ENCODE data around the gene NAV2.
A peak's percentile ranks its signal among the peaks of the same experiment; 100 is the strongest.
"Not testable (repeated sequence)": the region's sequence is repeated elsewhere in the genome, so short reads cannot be mapped to it uniquely, and the experiment has no call there.

The NAV2 gene

DNA sequence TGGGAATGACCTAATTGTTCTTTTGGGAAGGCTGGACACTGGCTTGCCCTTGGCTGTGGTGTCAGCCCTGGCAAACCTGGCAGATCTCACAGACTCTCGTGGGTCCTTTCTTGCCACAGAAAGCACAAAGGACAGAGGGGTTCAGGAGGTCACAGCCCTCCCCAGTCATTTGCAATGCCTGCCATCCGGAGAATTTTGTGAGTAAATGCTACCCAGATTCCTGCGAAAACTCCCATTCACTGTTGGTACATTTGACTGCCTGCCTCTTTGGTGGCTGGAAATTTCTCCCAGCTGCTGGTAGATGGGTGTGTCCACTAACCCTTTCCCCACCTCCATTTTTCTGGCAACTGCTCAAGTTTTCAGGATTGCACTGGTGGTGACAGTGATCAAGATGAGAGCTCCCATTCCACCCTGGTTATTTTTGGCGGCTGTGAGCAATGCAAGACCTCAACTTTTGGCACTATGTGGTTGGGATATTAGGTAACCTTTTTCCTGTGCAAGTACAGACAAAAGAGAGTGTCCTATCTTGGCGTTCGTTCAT is 155.7 kb downstream of the NAV2 start:
- peak; percentile 55 for DNase-seq (ENCODE audit: low read depth)

DNA sequence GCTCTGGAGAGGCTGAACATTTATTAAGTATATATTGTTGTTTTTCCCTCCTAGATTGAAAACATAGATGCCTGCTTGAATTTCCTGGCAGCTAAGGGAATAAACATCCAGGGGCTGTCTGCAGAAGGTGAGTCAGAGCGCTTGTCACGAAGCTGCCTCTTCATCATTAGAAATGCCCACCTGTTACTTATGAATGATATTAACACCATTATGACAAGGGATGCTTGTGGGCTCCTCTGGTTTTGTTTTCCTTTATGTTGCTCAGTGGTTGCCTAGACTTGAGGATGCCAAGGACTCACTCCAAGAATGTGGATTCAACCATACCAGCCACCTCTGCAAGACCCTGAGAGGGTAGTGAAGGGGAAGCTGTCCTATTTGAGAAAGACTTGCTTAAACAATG is 156.2 kb downstream of the NAV2 start:
- DNase-seq (ENCODE audit: low read depth): no peak

DNA sequence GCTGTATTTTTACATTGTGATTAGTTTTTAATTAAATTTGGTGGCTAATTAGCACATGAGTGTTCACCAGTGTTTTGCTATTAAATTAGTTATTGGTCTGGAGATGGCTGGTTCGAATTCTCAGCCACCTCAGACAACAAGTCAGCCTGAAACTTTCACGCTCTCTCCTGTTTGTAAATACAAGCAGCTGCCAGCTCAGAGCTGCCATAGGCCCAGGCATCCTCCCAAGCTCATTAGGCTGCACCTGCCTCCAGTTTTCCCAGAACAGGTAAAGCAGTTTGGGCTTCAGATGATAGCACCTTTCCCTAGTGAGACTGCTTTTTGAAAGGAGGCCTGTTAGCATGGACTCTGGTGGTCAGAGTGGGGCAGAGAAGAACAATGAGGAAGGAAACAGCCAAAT is 156.8 kb downstream of the NAV2 start:
- DNase-seq (ENCODE audit: low read depth): no peak

DNA sequence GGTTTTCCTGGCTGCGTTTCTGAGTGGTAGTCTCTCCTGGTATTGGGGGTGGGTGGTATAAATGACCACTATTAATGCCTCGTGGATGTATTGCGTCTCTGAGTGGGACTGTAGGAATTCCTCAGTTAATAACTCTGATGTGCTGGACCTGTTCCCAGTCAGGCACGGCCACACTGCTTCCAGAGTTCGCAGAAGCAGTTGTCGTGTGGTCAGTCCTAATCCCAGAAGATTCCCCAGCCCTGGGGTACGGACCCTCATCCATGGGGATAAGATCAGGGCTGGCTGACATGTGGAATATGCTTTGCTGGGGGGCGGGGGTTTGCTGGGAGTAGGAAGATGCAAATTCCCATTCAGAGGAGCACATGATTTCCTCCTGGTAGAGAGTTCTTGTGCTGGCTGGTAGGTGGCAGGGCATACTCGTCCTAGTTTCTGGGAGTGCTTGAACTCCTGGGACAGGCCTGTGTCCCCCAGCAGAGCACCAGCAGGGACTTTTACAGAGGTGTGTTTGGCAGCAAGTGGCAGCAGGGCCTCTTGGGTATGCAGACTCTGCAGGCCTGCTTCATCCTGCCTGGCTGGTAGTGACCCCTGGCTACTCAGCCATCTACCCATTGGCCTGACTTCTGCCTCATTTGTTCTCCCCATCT is 157.4 kb downstream of the NAV2 start:
- no peak for DNase-seq (ENCODE audit: low read depth)

DNA sequence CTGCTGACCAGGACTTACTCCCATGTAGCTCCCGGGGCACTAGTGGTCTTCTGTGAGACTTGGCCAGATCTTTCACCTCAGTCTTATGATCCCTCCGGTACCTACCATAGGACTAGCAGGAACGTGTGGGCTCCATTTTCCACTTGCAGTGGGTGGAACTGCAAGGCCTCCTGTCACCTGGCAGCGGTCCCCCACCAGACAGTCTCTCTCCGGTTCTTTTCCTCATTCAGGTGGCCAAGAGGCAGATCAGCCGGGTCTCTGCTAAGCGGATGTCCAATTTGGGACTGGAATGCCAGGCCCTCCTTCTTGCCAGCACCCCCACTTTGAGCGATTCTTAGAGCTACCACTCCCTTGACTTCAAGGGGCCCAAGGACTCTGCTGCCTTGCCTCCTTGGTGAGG is 158.9 kb downstream of the NAV2 start:
- DNase-seq (ENCODE audit: low read depth): no peak

DNA sequence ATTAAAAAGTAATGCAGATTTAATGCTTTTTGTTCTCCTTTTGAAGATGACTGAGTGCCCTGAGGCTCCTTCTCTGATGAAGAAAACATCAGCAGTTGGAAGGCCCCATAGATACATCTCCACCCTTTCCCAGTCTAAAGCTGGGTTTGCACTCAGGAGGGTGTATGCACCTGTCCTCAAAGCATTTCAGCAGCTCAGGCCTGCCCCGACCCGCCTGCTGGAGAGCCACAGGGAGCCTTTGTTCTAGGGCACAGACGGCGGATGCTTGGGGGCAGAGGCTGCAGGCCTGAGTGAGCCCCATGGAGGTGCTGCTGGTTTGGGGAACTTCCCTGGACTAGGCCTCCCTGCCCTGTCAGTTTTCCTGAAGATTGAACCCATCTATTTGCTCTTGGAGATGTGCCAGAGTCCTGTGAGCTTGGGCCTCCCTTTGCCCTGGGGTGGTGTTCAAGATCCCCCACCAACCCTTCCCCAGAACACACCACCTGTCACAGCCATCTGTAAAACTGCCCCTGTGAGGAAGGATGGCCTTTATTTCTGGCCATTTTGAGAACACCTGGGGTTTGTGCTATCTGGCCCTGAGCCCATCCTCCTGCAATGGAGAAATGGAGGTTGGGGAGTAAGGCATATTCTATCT is 160.0 kb downstream of the NAV2 start:
- no peak for DNase-seq (ENCODE audit: low read depth)

DNA sequence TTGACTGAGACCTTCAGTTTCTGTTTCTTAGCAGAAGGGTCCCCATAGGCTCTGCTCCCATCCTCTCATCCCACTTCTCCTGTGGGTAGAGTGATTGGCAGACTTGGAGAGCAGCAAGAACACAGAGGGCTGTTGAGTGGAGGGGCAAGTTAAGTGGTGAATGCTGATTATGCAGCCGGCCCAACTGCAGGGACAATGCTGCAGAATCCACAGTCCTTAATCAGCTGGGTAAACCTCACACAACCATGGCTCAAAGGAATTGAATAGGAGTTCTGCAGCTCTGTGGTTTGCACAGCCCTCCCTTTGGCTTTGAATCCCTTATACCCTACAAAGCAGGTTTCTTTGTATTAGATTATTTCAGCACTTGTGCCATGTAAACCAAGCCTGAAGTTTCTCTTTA is 161.1 kb downstream of the NAV2 start:
- DNase-seq (ENCODE audit: low read depth): no peak

DNA sequence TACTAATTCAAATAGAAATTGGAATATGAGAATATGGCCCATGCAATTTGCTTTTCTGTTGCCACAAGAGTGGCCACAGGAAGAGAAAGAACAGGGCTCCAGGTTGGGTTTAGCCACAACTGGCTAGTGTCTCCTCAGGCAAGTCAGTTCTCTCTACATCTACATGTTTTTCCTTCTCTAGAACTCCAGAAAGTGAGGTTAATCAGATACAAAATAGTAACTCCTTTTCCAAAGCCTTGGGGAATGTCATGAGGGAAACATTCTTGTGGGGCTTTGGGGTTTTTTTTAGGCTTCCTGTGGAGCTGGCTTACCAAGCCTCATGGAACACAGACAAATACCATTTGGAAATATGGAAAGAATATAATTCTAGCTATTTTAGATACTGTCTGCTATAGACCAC is 161.6 kb downstream of the NAV2 start:
- no peak for DNase-seq (ENCODE audit: low read depth)

DNA sequence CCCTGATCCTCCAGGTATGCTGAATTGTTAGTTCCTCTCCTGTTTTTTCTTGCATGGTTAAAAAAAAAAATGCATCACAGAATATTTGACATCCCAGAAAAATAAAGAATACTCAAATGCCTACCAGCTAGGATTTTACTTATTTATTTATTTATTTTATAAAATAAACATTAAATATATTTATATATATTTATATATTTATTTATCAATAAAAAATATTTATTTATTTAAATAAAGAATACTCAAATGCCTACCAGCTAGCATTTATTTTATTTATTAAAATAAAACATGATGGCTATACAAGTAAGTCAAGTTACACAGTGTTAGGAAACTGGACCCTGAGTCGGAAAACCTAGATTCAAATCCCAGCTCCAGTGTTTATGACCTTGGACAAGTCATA is 164.1 kb downstream of the NAV2 start:
- DNase-seq (ENCODE audit: low read depth): no peak

DNA sequence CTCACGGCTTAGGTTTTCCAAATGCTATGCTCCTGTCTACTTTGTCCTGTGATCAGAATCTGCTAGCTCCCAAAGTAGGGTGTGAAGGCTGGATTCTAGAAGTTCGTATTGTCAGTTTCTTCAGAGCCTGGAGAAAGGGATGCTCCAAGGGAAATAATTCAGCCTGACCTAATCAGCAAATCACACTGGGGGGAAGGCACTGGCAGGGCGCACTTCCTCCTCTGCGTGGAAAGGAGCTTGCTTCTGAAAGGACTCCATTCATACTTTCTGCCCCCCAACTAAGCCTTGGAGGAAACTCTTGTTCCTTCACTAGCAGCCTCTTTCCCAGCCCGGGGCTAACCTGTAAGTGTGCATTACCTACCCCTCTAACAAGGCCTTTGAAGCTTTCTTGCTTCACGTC is 165.9 kb downstream of the NAV2 start:
- DNase-seq (ENCODE audit: low read depth): no peak

DNA sequence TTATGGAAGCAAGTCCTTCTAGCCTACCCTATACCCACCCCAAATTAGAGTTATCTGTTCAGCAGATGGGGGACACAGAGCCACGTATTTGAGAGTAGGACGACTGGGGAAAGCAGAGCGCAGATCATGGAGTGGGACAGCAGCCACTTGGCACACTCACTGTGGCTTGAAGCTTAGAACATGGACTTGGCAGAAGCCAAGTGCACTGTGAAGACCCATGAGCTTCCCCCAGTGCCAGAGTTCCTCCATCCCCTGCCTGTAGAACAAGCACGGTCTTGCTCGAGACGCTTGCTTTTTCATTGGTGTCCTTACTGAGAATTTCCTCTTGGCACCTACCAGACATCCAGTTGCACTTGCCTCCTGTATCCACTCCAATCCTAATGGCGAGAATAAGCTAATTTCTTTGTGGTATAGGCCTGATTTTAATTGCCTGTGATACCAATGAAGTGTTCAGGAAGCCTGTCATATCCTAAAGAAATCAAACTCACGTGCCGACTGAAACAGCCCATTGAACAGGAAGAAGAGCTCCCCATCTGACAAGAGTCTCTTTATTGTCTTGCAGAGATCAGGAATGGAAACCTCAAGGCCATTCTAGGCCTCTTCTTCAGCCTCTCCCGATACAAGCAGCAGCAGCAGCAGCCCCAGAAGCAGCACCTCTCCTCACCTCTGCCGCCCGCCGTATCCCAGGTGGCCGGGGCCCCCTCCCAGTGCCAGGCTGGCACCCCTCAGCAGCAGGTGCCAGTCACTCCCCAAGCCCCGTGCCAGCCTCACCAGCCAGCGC is 166.9 kb downstream of the NAV2 start:
- no peak for DNase-seq (ENCODE audit: low read depth)

DNA sequence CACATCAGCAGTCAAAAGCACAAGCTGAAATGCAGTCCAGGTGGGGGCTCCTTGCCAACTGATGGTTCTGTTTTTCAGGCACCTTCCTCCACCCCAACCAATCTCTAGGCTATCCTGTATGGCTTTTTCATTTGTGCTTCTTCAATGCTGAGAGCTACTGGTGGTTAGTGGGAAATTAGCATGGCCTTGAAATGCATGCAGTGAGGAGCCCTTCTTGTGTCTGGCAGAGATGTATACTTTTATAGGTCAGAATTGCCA is 167.4 kb downstream of the NAV2 start:
- no peak for DNase-seq (ENCODE audit: low read depth)

DNA sequence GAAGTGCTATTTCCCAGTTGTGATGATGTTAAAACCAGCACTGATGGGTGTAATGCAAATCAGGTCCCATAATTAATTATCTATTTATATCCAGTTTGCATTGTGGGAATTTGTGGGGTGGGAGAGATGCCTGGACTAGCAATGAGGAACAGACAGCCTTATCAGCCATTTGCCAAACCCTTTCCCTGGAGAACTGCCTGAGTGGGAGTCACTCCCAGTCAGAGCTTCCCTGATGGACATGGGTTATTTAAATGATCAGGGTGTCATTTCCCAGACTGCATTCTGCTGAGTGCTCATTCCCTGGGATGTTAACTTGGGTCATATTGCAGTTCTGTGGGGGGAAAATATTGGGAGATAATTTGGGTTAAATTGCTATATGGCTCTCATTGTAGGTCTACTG is 168.5 kb downstream of the NAV2 start:
- DNase-seq (ENCODE audit: low read depth): no peak

DNA sequence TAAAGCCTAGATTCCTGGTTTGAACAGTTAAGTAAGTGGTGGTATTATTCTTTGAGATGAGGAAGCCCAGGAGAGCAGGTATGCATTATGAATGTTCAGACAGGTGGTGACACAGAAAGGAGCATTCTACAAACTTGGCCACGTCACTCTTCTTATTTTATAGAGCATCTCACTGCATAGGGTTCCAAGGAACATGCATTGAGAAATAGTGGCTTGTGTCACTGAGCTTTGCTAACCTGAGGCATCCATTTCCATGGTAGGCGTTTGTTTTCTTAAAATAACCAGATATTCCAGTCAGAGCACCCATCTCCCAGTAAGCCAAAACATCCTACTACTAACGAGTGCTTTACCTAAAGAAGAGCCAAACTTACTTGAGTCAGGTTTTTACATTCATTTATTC is 169.7 kb downstream of the NAV2 start:
- DNase-seq (ENCODE audit: low read depth): no peak

DNA sequence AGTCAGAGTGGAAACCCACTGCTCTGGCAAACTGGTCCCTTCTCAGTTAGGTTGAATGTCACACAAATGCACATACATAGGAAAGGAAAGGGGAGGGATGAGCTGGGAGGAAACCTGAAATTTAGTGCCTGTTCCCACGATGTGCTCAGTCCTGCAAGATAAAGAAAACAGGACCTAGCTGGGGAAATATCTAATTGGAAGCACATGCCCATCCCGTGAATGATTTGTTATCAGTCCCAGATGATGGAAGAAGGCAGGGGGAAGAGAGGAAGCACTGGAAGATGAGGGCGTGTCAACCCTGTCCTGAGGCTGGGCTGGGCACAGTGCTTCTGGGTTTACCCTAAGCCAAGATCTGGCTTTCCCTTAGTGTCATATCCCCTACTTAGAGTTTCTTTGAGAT is 173.9 kb downstream of the NAV2 start:
- no peak for DNase-seq (ENCODE audit: low read depth)

DNA sequence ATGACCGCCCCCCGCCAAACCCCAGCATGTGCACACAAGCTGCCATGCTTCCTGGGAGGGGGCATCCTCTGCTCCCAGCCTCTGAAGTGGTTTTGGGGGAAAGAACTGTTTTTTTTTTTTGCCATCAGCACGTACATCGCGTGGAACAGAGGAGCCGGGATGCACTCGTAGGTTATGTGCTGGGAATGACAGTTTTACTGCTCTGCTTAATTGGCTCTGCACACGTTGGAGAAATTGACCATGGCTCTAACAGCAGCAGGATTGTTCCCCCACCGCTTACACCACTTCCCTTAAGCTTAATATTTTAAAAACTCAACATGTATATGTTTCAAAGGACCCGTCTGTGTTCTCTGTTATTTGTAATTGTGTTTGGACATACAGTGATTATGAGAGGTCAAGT is 175.2 kb downstream of the NAV2 start:
- no peak for DNase-seq (ENCODE audit: low read depth)

DNA sequence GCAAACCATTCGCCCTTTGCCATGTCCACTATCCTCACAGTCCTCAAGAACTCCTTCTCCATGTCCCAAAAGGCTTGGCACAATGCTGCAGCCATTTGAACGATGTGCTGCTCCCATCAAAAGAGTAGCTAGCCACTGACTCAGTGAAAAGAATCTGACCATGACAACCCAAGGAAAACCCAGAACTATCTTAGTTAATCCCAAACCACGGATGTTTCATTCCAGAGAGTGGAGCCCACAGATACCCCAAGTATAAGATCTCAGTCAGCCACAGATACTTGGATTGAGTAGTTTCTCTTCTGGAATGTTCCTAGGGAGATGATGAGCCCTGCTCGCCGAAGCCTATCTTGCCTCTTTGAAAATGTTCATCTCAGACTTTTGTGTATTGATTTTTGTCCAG is 176.9 kb downstream of the NAV2 start:
- peak; percentile 53 for DNase-seq (ENCODE audit: low read depth)

DNA sequence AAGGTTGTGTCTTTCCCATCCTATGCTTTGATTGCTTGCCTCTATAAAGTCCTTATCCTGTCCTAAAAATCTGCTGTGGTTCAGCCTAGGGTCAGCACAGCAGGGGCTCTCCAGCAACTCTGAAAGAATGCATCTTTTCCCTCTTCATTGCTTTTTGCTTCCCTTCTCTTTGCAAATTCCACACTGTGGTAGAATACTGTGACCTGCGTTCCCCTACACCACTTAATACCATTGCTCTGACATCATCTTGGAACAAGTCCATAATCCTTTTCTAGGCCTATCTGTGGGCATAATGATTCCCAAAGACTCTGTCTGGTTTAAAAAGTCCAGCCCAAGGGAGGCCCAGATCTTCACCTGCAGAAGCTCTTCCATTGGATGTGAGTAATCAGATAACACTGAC is 177.7 kb downstream of the NAV2 start:
- peak; percentile 92 for DNase-seq (ENCODE audit: low read depth)

DNA sequence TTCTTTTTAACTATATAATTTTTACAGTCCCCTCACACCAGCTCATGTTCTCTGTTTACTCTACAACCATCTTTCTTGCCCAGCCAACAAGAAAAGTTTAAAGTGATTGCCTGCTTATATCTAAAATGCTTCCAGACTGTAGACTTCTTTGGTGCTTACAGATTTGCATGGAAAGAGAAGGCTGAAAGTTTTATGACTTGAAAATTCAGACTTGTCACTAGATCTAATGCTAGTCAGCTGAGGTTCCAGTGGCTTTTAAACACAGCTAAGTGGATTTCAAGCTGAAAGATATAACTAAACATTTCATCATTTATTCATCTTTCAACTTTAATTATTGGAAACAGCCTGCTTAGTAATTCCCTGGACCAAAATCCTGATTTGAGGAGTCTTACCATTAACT is 178.4 kb downstream of the NAV2 start:
- no peak for DNase-seq (ENCODE audit: low read depth)

DNA sequence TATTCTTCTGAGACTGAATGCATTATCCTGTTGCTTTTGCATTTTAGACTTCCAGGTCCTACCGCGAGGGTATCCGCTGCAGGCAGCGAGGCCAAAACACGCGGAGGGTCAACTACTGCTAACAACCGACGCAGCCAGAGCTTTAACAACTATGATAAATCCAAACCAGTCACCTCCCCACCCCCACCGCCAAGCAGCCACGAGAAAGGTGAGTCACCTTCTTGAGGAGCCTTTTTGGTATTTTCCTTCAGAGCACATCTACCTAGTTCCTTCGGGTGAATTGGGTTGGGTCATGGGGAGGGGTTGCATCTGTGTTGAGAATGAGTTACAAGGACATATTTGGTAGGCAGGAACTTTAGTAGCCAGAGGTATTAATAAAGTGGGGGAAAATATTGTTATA is 179.8 kb downstream of the NAV2 start:
- DNase-seq (ENCODE audit: low read depth): no peak

DNA sequence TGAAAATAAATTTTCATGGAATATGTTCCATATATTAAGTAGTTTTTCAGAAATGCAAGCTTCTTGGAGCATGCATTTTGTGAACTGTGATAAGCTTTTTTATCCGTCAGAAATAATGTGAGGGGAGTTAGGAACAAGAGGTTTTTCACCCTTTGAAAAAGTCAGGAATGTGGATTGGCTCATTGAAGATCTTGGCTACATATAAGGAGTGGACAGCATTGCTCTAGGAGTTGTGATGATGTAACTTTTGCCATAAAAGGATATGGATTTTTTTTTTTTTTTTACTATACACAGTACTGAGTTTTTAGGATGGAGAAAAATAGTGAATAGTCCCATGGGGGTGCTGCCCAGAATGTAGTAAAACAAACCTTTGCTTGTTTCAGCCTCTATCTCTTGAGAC is 180.2 kb downstream of the NAV2 start:
- no peak for DNase-seq (ENCODE audit: low read depth)

DNA sequence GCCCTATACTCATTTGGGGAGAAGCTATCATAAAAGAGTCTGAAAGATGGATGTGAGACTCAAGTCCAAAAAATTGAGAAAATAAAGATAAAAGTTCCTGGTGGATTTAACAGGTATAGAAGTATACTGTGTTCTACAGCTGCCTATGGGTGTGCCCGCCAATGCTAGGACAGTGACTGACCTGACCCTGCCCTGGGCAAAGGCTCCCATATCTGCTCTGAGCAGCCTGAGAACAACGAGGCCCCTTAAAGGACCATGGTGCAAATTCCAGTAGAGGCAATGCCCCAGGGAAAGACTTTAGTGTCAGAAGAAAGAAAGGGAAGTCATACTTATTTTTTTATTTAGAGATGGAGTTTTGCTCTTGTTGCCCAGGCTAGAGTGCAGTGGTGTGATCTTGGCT is 181.8 kb downstream of the NAV2 start:
- no peak for DNase-seq (ENCODE audit: low read depth)

DNA sequence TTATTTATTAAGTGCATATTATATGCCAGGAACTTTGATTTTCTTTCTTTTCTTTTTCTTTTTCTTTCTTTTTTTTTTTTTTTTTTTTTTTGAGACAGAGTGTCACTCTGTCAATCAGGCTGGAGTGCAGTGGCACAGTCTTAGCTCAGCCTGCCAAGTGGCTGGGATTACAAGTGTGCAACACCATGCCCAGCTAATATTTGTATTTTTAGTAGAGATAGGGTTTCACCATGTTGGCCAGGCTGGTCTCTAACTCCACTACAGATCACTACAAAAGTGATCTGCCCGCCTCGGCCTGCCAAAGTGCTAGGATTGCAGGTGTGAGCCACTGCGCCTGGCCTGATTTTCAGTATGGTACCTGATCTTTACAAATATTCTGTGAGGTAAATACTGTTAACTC is 182.4 kb downstream of the NAV2 start:
- not testable (repeated sequence) for DNase-seq (ENCODE audit: low read depth)

DNA sequence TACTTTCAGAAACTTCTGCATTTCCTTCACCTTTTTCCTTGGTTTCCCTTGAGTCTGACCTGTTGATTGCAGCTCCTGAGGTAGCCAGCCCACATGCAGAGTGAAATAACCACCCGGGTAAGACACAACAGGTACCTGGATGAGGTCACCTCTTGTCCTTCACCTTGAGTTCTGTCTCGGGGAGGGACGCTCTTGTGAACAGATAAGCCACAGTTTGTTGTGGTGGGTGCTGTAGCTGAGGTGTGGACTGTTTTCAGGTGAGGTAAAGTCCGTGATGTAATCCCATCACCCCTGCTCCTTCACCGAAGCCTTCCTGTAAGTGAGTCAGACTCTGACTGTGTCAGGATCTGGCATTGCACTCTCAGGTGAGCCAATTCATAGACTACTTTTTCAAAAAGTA is 183.1 kb downstream of the NAV2 start:
- DNase-seq (ENCODE audit: low read depth): no peak

All from non-pigmented ciliary epithelial cell (primary cell).